Measurements from ENCODE around the gene PRX.

- TF ChIP-seq NCOR1 (IDR thresholded peaks at IDR 0.05; ENCODE audit: borderline replicate concordance, low read length) (no peak), POLR2AphosphoS5 (IDR thresholded peaks at IDR 0.05; ENCODE audit: low read depth, low read length) (no peak), ONECUT2 (CRISPR knock-in tag; IDR thresholded peaks at IDR 0.05) (no peak), HMG20A (CRISPR knock-in tag; IDR thresholded peaks at IDR 0.05; ENCODE audit: borderline replicate concordance) (no peak), ZFP36 (IDR thresholded peaks at IDR 0.05; ENCODE audit: borderline replicate concordance, low read depth, low read length, partially characterized antibody) (no peak), CTCF (CRISPR knock-in tag; IDR thresholded peaks at IDR 0.05) (no peak), HNRNPK (IDR thresholded peaks at IDR 0.05; ENCODE audit: low read depth, low read length, poor library complexity, severe bottlenecking) (no peak), JUND (CRISPR knock-in tag; IDR thresholded peaks at IDR 0.05) (no peak), BRD4 (CRISPR knock-in tag; IDR thresholded peaks at IDR 0.05) (no peak), ZNF160 (CRISPR knock-in tag; IDR thresholded peaks at IDR 0.05) (no peak), RORA (CRISPR knock-in tag; IDR thresholded peaks at IDR 0.05) (no peak), HCFC1 (IDR thresholded peaks at IDR 0.05; ENCODE audit: low read depth, low read length) (no peak), ATF5 (CRISPR knock-in tag; IDR thresholded peaks at IDR 0.05; ENCODE audit: low read depth) (no peak), TBP (CRISPR knock-in tag; IDR thresholded peaks at IDR 0.05) (no peak)
These were observed 12.6 kb downstream of the PRX start for GRCh38 chr19:40400559-40400958.

Data from HepG2 (cell line).